IMR-90 (cell line): ENCODE data around the gene SOBP.

ENCODE experiments used
- NFE2L2 ChIP-seq: fragments of 150-350 bp; IDR thresholded peaks from 2 replicates; pipeline ENCODE4 v1.6.1; 2016; ENCODE audit warnings: low read depth, mild to moderate bottlenecking, low read length
- POLR2A ChIP-seq: IDR thresholded peaks from 2 replicates; pipeline ENCODE4 v1.6.1; 2012; ENCODE audit warnings: mild to moderate bottlenecking, low read depth, low read length
- TF ChIP-seq, protein P1 (sequence below): conservative IDR thresholded peaks from 2 replicates; pipeline ENCODE4 v1.5.1; 2012; ENCODE audit warnings: mild to moderate bottlenecking, low read depth, low read length, improper control_type of control experiment

DNA sequence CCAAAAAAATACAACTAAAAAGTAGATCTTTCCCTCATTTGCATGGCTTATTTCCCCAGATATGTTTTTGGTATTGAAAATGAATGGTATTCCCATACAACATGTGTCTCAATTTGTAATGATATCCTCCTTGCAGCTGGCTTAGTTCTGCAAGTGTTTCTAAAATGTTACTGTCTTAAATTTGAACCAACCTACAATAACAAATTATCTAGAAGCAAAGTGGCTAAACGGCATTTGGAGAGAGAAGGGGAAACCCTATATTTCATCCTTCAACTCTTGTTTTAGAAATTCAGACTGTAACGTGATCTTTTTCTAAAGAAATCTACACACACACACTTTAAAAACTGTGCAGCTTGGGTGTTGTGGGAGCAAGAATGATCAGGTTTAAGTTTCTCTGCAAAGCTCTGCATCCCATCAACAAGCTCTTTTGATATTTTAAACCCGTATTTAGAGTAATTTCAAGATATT, 153.0 kb downstream of the SOBP start:
- TF ChIP-seq POLR2A, result no peak
- no peak for TF ChIP-seq NFE2L2
- TF ChIP-seq, protein P1, sequence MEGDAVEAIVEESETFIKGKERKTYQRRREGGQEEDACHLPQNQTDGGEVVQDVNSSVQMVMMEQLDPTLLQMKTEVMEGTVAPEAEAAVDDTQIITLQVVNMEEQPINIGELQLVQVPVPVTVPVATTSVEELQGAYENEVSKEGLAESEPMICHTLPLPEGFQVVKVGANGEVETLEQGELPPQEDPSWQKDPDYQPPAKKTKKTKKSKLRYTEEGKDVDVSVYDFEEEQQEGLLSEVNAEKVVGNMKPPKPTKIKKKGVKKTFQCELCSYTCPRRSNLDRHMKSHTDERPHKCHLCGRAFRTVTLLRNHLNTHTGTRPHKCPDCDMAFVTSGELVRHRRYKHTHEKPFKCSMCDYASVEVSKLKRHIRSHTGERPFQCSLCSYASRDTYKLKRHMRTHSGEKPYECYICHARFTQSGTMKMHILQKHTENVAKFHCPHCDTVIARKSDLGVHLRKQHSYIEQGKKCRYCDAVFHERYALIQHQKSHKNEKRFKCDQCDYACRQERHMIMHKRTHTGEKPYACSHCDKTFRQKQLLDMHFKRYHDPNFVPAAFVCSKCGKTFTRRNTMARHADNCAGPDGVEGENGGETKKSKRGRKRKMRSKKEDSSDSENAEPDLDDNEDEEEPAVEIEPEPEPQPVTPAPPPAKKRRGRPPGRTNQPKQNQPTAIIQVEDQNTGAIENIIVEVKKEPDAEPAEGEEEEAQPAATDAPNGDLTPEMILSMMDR, result no peak
